SK-N-SH treated with all-trans-retinoic acid at 6 μM for 48 hours (cell line): ENCODE data around the gene CRABP2.

Source experiments
- ZFP30 ChIP-seq: fragments of 450-650 bp; formaldehyde crosslinking; IDR thresholded peaks from 2 replicates; pipeline ENCODE4 v1.5.0; 2022; ENCODE audit warnings: mild to moderate bottlenecking, moderate library complexity
- ZNF70 ChIP-seq: fragments of 450-650 bp; formaldehyde crosslinking; IDR thresholded peaks from 2 replicates; pipeline ENCODE4 v1.5.0; 2020; ENCODE audit warnings: mild to moderate bottlenecking, moderate library complexity

GRCh38 chr1:156752843-156753482 is 47.6 kb upstream of the CRABP2 start:
- TF ChIP-seq ZFP30, result no peak
- TF ChIP-seq ZNF70 (CRISPR knock-in tag), result no peak
